Activated T-helper 1 cell treated with Interleukin-2 at 50 U/mL for 16 hours (primary cell): ENCODE data around the gene NIFK.

ENCODE experiments used
- DNase-seq: peaks from one replicate; pipeline ENCODE4 v3.0.0-alpha.2; 2020; ENCODE audit warnings: low read depth

Gene NIFK

DNA sequence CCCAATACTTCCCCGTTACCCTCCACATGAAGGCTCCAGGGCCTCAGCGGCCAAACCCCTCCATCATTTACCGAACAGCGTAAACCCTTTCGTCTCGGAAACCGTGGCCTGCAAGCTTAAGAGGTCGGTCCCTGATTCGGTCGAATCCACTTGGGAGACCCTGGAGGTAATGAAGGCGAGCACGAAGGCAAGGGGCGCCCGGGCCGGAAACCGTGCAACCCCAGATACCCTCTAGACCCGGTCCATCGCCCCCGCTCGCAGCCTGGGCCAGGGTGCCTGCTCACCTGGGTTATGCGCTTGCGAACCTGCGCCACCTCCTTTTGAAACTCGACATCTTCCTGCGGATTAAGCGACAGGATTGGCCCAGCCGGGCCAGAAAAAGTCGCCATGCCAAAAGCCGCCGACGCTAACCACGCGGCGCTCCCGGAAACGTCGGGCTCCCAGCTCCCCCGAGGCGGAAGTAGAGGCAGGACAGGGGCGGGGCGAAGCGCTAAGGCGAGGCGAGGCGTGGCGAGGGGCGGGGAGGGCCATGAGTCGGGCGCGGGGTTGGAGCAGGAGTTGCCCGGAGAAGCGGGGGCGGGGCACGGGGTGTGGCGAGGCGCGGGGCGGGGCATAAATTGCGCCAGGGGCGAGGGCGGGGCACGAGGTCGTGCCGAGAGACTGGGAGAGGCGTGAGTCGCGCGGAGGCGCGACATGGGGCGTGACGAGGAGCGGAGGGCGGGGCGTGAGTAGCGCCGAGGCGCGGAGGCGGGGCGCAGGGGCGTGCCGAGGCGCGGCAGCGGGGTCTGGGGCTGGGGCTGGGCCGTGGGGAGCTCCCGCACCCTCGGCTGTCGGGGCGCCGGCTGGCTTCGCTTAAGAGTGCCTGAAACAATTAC is at the start of gene NIFK:
Gene NIFK (minus strand): TSS at position 414 of the 875 bp plus-strand sequence. CDS start 25 bp downstream, at position 389.
- peak; percentile 100 for DNase-seq

- no peak for DNase-seq
Observed at GRCh38 chr2:121783180-121783579, 46.5 kb upstream of the NIFK start.

- no peak for DNase-seq
Observed at GRCh38 chr2:121778741-121779487, 42.2 kb upstream of the NIFK start.

DNA sequence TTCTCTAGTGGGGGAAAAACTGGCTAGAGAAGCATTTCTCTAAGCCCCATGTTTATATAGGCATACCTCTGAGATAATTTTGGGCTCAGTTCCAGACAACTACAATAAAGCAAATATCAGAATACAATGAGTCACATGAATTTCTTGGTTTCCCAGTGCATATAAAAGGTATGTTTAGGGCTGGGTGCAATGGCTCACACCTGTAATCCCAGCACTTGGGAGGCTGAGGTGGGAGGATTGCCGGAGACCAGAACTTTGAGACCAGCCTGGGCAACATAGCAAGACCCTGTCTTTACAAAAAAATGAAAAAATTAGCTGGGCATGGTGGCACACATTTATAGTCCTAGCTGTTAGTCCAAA is 41.0 kb upstream of the NIFK start:
- DNase-seq, result no peak

DNA sequence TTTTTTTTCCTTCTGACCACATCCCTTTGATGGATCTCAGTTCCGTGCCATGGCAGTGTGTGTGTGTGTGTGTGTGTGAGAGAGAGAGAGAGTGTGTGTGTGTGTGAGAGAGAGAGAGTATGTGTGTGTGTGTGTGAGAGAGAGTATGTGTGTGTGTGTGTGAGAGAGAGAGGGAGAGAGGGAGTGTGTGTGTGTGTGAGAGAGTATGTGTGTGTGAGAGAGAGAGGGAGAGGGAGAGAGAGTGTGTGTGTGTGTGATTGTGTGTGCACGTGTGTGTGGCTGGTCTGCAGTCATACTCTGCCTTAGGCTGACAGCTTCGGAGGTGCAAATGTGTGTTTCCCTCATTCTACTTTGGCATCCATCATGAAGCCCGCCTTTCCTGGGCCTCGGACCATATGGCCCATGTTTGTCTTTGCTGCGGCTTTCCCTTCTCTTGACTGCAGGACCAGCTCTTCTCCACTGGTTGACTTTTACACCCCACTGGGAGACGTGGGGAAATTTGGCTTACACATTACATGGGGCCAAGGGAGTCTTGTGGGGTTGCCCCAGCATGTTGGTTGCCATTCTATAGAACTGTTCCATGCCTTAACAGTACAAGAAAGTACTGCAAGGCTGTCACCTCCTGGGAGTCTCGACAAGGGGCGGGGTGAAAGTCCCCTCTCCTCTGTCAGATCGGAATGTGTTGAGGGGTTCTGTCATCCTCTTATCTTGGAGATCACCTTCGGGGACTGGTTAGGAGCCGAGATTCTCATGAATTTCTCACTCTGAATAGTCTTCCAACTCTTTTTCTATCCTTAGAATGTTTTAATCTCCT is 40.4 kb upstream of the NIFK start:
- DNase-seq, result no peak

- DNase-seq, result no peak
Observed at GRCh38 chr2:121776361-121776760, 39.7 kb upstream of the NIFK start.

GRCh38 chr2:121774235-121774634 is 37.6 kb upstream of the NIFK start:
- no peak for DNase-seq

DNA sequence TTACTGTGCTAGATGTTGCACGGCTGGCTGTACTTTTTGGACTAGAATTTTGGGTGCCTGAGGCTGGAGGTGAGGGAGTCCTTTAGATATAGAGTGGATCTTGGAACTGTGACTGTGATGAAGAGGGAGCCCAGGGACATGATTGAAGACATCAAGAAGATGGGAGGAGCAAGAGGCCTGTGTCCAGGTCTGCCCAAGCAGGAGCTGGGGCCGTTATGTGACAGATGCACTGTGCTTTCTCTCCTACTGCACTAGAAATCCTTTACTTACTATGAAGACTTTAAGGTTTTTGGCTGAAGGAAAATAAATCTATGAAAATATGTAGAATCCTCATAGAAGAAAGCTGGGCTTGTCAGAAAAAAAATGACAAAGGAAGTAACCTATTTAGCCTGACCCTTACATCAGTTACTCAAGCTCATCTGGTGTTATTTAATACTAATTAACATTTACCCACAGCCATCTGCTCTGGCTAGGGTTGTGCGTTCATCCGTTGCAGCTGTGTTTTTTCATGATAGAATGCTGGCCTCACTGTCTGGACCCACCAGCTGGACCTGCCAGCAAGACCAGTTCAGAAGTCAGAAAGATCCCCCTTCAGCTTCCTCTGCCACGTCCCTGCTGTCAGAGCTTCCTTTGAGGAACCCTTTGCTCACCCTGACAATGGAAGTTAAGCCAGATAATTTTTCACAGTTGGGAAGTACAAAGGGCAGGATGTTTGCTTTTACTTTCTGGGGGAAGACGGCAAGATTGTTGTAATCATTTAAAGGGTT is 35.5 kb upstream of the NIFK start:
- DNase-seq, result no peak

- no peak for DNase-seq
Observed at GRCh38 chr2:121768143-121768755, 31.6 kb upstream of the NIFK start.

GRCh38 chr2:121766624-121767023 is 29.9 kb upstream of the NIFK start:
- DNase-seq, result no peak

GRCh38 chr2:121764681-121765228 is 28.1 kb upstream of the NIFK start:
- DNase-seq, result no peak

GRCh38 chr2:121755237-121756111 is 18.8 kb upstream of the NIFK start, which contains the start of gene TSN:
Gene TSN, plus strand, starts transcription at chr2:121755651. Its CDS starts 129 bp downstream, at chr2:121755780.
- peak; percentile 96 for DNase-seq

DNA sequence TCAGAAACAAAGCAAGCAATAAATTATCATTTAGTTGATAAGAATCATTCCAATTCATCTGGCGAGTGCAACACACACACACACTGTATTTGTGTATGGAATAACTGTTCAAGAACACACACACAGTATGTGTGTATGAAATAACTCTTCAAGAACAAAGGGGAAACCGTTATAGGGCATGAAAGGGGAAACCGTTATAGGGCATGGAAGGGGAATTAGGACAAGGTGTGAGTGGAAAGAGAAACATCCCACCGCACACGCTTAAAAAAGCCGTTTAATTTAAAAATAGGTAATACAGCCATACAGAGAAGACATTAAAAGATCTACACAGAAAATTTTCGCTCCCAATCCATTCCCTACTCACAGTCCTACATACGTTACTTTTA is 18.2 kb upstream of the NIFK start:
- no peak for DNase-seq

GRCh38 chr2:121748202-121748601 is 11.5 kb upstream of the NIFK start:
- no peak for DNase-seq

GRCh38 chr2:121746071-121746578 is 9.4 kb upstream of the NIFK start:
- no peak for DNase-seq

DNA sequence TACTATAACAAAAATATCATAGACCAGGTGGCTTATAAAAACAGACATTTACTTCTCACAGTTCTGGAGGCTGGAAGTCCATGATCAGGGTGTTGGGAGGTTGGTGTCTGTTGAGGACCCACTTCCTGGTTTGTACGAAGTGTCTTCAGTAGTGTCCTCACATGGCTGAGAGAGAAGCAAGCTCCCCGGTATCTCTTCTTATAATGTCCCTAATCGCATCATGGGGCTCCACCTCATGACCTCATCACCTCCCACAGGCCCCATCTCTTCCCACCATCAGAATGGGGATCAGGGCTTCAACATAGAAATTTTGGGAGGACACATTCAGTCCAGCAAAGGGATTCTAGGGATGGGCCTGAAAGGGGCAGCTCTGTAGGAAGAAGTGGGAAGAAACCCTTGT is 4.8 kb upstream of the NIFK start:
- no peak for DNase-seq

DNA sequence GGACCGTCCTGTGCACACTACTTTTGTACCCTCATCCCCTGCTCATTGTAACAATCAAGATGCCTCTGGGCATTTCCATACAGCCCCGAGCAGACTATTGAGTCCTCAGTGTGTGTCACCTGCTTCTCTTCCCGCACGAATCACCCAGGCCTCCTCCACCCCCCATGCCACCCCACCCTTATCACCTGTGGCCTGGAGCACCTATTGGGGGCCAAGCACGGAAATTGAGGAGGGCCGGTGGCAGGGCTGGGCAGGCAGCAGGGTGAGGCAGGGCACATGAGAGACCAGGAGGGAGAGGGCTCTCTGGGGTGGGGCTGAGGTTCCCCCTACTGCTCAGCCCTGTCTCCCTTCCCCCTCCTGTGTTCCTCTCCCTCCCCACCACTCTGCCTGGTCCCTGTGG is 4.3 kb upstream of the NIFK start:
- DNase-seq, result no peak

- no peak for DNase-seq
Observed at GRCh38 chr2:121736140-121736461, 574 bp downstream of the NIFK start.

DNA sequence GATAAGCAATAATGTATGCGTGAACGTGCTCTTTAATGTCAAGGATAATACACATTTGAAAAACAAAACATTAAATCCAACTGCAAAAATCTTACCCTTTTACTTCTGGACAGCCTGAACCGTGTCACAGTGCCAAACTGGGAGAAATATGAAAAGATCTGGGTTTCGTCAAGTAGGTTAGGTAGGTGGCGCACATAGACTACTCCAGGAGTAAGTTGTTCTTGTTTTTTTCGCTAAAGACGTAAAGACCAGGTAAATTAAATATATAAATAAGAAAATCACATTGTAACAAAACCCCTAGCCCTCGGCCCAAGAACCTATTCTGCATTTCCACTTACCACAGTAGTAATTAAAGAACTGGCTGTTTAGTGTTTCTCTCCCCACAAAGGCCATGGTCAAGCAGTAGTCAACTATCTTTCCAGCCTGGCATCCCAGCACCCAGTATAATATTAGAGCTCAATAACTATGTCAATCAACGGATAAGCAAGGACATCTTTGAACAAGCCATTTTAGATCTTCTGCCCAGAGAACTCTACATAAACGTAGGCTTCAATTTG is 1.1 kb downstream of the NIFK start:
- DNase-seq, result no peak
